Measurements from ENCODE around the gene MAGI2.

Gene MAGI2

DNA sequence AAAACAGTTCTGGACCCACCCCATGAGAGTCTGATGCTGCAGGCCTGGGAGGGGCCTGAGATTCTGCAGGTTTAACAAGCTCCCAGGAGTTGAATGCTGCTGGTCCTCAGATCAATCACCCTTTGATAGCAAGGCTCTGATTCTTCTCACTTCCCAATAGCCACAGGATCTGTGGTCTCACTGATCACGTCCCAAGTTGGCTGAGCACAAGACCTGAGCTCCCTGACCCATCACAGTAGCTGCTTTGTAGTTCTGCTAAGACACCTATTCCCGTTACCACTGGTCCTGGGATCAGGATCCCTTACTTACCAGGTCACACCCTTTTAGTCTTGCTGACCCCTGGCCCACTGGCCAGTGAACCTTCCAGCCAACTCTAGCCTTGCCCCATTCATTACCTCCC is 1282.1 kb downstream of the MAGI2 start:
- Histone ChIP-seq H2AFZ (ENCODE audit: low read length) (peak overlapping the region; percentile 61), H2BK5ac (ENCODE audit: low read length) (no peak overlapping the region), H3K23ac (ENCODE audit: low read depth, low read length, poor library complexity) (no peak overlapping the region), H3K4me2 (ENCODE audit: insufficient read depth, low read length, poor library complexity, severe bottlenecking) (no peak overlapping the region), H4K91ac (ENCODE audit: low read depth, low read length, poor library complexity) (no peak overlapping the region), H4K8ac (ENCODE audit: low read depth, low read length) (no peak overlapping the region), H3K4me3 (ENCODE audit: low read length in 2 of 2) (no peak overlapping the region), H3K9me3 (replicated peaks in 1 of 2; ENCODE audit: control insufficient read depth in 2 of 2, insufficient read depth in 1 of 2, low read depth in 1 of 2, low read length in 2 of 2) (no peaks in the 10 kb centered on the region), H3K14ac (ENCODE audit: low read length) (no peak overlapping the region), H3K4ac (ENCODE audit: low read length) (no peak overlapping the region), H3K9ac (ENCODE audit: low read depth, low read length, poor library complexity) (no peak overlapping the region), H2BK12ac (ENCODE audit: low read length) (no peak overlapping the region), H2BK15ac (ENCODE audit: low read length) (no peak overlapping the region), H3K27me3 (ENCODE audit: control insufficient read depth in 3 of 3, insufficient read depth in 3 of 3, low read depth in 1 of 3, low read length in 3 of 3) (no peaks in the 10 kb centered on the region), H3K36me3 (replicated peaks in 1 of 2; ENCODE audit: control insufficient read depth in 2 of 2, insufficient read depth in 2 of 2, low read length in 2 of 2) (no peaks in the 10 kb centered on the region), H3K27ac (replicated peaks; ENCODE audit: low read length) (no peak overlapping the region), H2AK5ac (ENCODE audit: low read depth, low read length) (no peak overlapping the region), H3K4me1 (ENCODE audit: control insufficient read depth in 2 of 2, insufficient read depth in 1 of 2, low read depth in 1 of 2, low read length in 2 of 2) (peaks cover 11 to 13% of the 10 kb centered on the region in 2 donors), H3K79me1 (ENCODE audit: low read depth, low read length) (no peaks in the 10 kb centered on the region), H2BK120ac (ENCODE audit: low read depth, low read length) (no peak overlapping the region), H3K18ac (ENCODE audit: low read length) (no peak overlapping the region)
- no CpG with 5 or more reads among the region's 2 CpGs for WGBS, 2 donors (ENCODE audit: extremely low coverage in 2 of 2, insufficient read length in 2 of 2, insufficient replicate concordance in 1 of 2)
- no peak for DNase-seq (ENCODE audit: low spot score)

DNA sequence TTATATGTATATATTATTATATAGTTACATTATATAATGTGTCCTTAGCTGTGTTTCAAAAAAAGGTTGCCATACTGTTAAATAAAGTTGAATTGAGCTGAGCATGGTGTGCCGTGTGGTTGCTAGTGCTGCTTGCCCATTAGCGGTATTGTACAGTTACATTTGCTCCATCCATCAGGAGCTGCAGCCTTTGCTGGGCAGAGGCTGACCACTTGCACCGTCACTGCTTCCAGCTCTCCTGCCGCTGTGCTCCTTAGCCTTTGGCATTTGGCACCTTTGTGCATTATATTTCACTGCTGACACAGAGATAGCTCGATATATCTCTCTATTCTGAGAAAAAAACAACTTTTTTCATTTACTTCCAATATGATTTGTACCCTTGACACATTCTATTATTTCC is 1282.7 kb downstream of the MAGI2 start:
- Histone ChIP-seq H3K23ac (ENCODE audit: low read depth, low read length, poor library complexity) (no peak overlapping the region), H4K8ac (ENCODE audit: low read depth, low read length) (no peak overlapping the region), H3K4ac (ENCODE audit: low read length) (no peak overlapping the region), H3K4me1 (ENCODE audit: control insufficient read depth in 2 of 2, insufficient read depth in 1 of 2, low read depth in 1 of 2, low read length in 2 of 2) (peaks cover 11 to 13% of the 10 kb centered on the region in 2 donors), H3K36me3 (replicated peaks in 1 of 2; ENCODE audit: control insufficient read depth in 2 of 2, insufficient read depth in 2 of 2, low read length in 2 of 2) (no peaks in the 10 kb centered on the region), H4K91ac (ENCODE audit: low read depth, low read length, poor library complexity) (no peak overlapping the region), H3K4me3 (ENCODE audit: low read length in 2 of 2) (no peak overlapping the region), H2BK15ac (ENCODE audit: low read length) (no peak overlapping the region), H3K79me1 (ENCODE audit: low read depth, low read length) (no peaks in the 10 kb centered on the region), H3K27ac (replicated peaks; ENCODE audit: low read length) (no peak overlapping the region), H3K9ac (ENCODE audit: low read depth, low read length, poor library complexity) (no peak overlapping the region), H2AFZ (ENCODE audit: low read length) (no peak overlapping the region), H3K18ac (ENCODE audit: low read length) (no peak overlapping the region), H2BK5ac (ENCODE audit: low read length) (no peak overlapping the region), H3K14ac (ENCODE audit: low read length) (no peak overlapping the region), H3K27me3 (ENCODE audit: control insufficient read depth in 3 of 3, insufficient read depth in 3 of 3, low read depth in 1 of 3, low read length in 3 of 3) (no peaks in the 10 kb centered on the region), H3K9me3 (replicated peaks in 1 of 2; ENCODE audit: control insufficient read depth in 2 of 2, insufficient read depth in 1 of 2, low read depth in 1 of 2, low read length in 2 of 2) (no peaks in the 10 kb centered on the region), H2AK5ac (ENCODE audit: low read depth, low read length) (no peak overlapping the region), H3K4me2 (ENCODE audit: insufficient read depth, low read length, poor library complexity, severe bottlenecking) (no peak overlapping the region), H2BK120ac (ENCODE audit: low read depth, low read length) (no peak overlapping the region), H2BK12ac (ENCODE audit: low read length) (no peak overlapping the region)
- WGBS, 2 donors (ENCODE audit: extremely low coverage in 2 of 2, insufficient read length in 2 of 2, insufficient replicate concordance in 1 of 2): no CpG with 5 or more reads among the region's 5 CpGs
- no peak for DNase-seq (ENCODE audit: low spot score)

GRCh38 chr7:78169992-78170391 is 1283.5 kb downstream of the MAGI2 start:
- Histone ChIP-seq H3K9me3 (replicated peaks in 1 of 2; ENCODE audit: control insufficient read depth in 2 of 2, insufficient read depth in 1 of 2, low read depth in 1 of 2, low read length in 2 of 2) (no peaks in the 10 kb centered on the region), H2AFZ (ENCODE audit: low read length) (no peak overlapping the region), H2BK5ac (ENCODE audit: low read length) (no peak overlapping the region), H4K8ac (ENCODE audit: low read depth, low read length) (no peak overlapping the region), H2BK15ac (ENCODE audit: low read length) (no peak overlapping the region), H4K91ac (ENCODE audit: low read depth, low read length, poor library complexity) (no peak overlapping the region), H3K18ac (ENCODE audit: low read length) (no peak overlapping the region), H3K36me3 (replicated peaks in 1 of 2; ENCODE audit: control insufficient read depth in 2 of 2, insufficient read depth in 2 of 2, low read length in 2 of 2) (no peaks in the 10 kb centered on the region), H2AK5ac (ENCODE audit: low read depth, low read length) (no peak overlapping the region), H3K4me2 (ENCODE audit: insufficient read depth, low read length, poor library complexity, severe bottlenecking) (no peak overlapping the region), H3K27me3 (ENCODE audit: control insufficient read depth in 3 of 3, insufficient read depth in 3 of 3, low read depth in 1 of 3, low read length in 3 of 3) (no peaks in the 10 kb centered on the region), H3K4me3 (ENCODE audit: low read length in 2 of 2) (no peak overlapping the region), H3K27ac (replicated peaks; ENCODE audit: low read length) (no peak overlapping the region), H3K23ac (ENCODE audit: low read depth, low read length, poor library complexity) (no peak overlapping the region), H3K9ac (ENCODE audit: low read depth, low read length, poor library complexity) (no peak overlapping the region), H3K14ac (ENCODE audit: low read length) (no peak overlapping the region), H3K79me1 (ENCODE audit: low read depth, low read length) (no peaks in the 10 kb centered on the region), H3K4ac (ENCODE audit: low read length) (no peak overlapping the region), H3K4me1 (ENCODE audit: control insufficient read depth in 2 of 2, insufficient read depth in 1 of 2, low read depth in 1 of 2, low read length in 2 of 2) (peaks cover 13 to 16% of the 10 kb centered on the region in 2 donors), H2BK12ac (ENCODE audit: low read length) (no peak overlapping the region), H2BK120ac (ENCODE audit: low read depth, low read length) (no peak overlapping the region)
- no peak for DNase-seq (ENCODE audit: low spot score)
- WGBS, 2 donors (ENCODE audit: extremely low coverage in 2 of 2, insufficient read length in 2 of 2, insufficient replicate concordance in 1 of 2): no CpG with 5 or more reads among the region's 2 CpGs

- no peak overlapping the region for H2BK12ac ChIP-seq (ENCODE audit: low read length)
- H3K4ac ChIP-seq (ENCODE audit: low read length): no peak overlapping the region
- H3K79me1 ChIP-seq (ENCODE audit: low read depth, low read length): no peaks in the 10 kb centered on the region
- no peak overlapping the region for H3K27ac ChIP-seq (replicated peaks; ENCODE audit: low read length)
- peaks cover 13 to 16% of the 10 kb centered on the region in 2 donors for H3K4me1 ChIP-seq (ENCODE audit: control insufficient read depth in 2 of 2, insufficient read depth in 1 of 2, low read depth in 1 of 2, low read length in 2 of 2)
- no peaks in the 10 kb centered on the region for H3K9me3 ChIP-seq (replicated peaks in 1 of 2; ENCODE audit: control insufficient read depth in 2 of 2, insufficient read depth in 1 of 2, low read depth in 1 of 2, low read length in 2 of 2)
- no peak overlapping the region for H3K23ac ChIP-seq (ENCODE audit: low read depth, low read length, poor library complexity)
- no CpG with 5 or more reads among the region's 2 CpGs for WGBS, 2 donors (ENCODE audit: extremely low coverage in 2 of 2, insufficient read length in 2 of 2, insufficient replicate concordance in 1 of 2)
- no peak overlapping the region for H3K18ac ChIP-seq (ENCODE audit: low read length)
- no peaks in the 10 kb centered on the region for H3K36me3 ChIP-seq (replicated peaks in 1 of 2; ENCODE audit: control insufficient read depth in 2 of 2, insufficient read depth in 2 of 2, low read length in 2 of 2)
- H2AK5ac ChIP-seq (ENCODE audit: low read depth, low read length): no peak overlapping the region
- H3K27me3 ChIP-seq (ENCODE audit: control insufficient read depth in 3 of 3, insufficient read depth in 3 of 3, low read depth in 1 of 3, low read length in 3 of 3): no peaks in the 10 kb centered on the region
- no peak overlapping the region for H3K9ac ChIP-seq (ENCODE audit: low read depth, low read length, poor library complexity)
- H2AFZ ChIP-seq (ENCODE audit: low read length): no peak overlapping the region
- no peak overlapping the region for H2BK15ac ChIP-seq (ENCODE audit: low read length)
- no peak overlapping the region for H4K8ac ChIP-seq (ENCODE audit: low read depth, low read length)
- no peak overlapping the region for H2BK5ac ChIP-seq (ENCODE audit: low read length)
- H4K91ac ChIP-seq (ENCODE audit: low read depth, low read length, poor library complexity): no peak overlapping the region
- no peak overlapping the region for H2BK120ac ChIP-seq (ENCODE audit: low read depth, low read length)
- H3K4me3 ChIP-seq (ENCODE audit: low read length in 2 of 2): no peak overlapping the region
- DNase-seq (ENCODE audit: low spot score): no peak
- no peak overlapping the region for H3K14ac ChIP-seq (ENCODE audit: low read length)
- H3K4me2 ChIP-seq (ENCODE audit: insufficient read depth, low read length, poor library complexity, severe bottlenecking): no peak overlapping the region
Observed at GRCh38 chr7:78168865-78169264, 1284.6 kb downstream of the MAGI2 start.

All from neuronal stem cell (in vitro differentiated cells).